Measurements from ENCODE around the gene P2RY8.

DNA sequence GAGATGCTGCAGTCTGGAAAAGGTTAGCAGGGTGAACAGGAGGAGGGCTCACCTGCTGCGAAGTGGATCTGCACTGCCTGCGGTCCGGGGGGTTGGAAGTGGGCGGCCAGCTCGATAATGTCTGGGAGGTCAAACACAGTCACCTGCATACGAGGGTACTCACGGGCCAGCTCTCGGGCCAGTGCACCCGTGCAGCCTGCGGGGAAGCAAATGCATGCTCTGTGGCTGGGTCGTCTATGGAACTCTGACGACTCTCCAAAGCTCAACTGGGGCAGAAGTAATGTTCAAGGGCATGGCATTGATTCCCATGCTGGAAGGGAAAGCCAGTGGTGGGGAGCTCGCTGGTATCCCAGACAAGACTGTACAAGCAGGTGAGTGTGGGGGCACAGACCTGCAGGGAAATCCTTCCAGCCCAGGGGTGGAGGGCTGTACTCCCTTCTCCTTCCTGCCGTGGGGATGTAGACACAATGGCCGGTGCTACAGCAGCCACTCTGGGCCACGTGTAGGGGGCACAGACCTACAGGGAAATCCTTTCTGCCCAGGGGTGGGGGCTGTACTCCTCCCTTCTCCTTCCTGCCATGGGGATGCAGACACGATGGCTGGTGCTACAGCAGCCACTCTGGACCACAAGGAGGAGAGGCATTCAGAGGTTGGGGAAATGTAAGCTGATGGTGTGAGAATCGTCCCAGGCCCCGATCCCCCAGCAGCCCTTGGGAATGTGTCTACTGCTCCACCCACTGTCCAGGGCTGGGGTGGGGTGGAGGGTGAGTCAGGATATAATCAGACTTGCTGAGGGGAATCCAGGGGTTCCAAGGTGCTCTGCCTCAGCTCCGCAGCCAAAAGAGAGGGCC is 118.8 kb downstream of the P2RY8 start:
- TF ChIP-seq ZNF274 (IDR thresholded peaks at IDR 0.05; ENCODE audit: low read depth, low read length) (no peak), YY1 (IDR thresholded peaks at IDR 0.05; ENCODE audit: insufficient read depth, insufficient read length) (no peak)

Data from NT2/D1 (cell line).